Mucosa of descending colon (tissue), 3 donors: ENCODE data around the gene SGTA. TPM values are rescaled to one million over a fixed set of nuclear protein-coding genes. Genes with fewer than 3 reads are reported as not detected.

Source experiments
- ATAC-seq: fragments of 200-7000 bp; cut with Tn5 transposase; one replicate; pipeline ENCODE4 v1.9.1; 2020; ENCODE audit warnings: mild to moderate bottlenecking, moderate library complexity
- DNase-seq, 3 donors: peaks; one replicate each; pipeline ENCODE4 v3.0.0-alpha.2; 2020
- H3K36me3 ChIP-seq: fragments of 200-600 bp; one replicate; pipeline ENCODE4 v1.8.0; 2021; ENCODE audit warnings: low read depth, mild to moderate bottlenecking
- H3K4me1 ChIP-seq: fragments of 200-600 bp; one replicate; pipeline ENCODE4 v1.8.0; 2021; ENCODE audit warnings: low read depth, mild to moderate bottlenecking
- H3K4me3 ChIP-seq: fragments of 200-600 bp; one replicate; pipeline ENCODE4 v1.8.0; 2021; ENCODE audit warnings: mild to moderate bottlenecking
- H3K9me3 ChIP-seq: fragments of 200-600 bp; one replicate; pipeline ENCODE4 v1.8.0; 2021; ENCODE audit warnings: mild to moderate bottlenecking
- intact Hi-C, 2 donors: fragments of 100-400 bp; cut with DNase I in 1 of 2; cut with micrococcal nuclease in 1 of 2; formaldehyde crosslinking; loops; one replicate each; pipeline versions ENCODE4 v1.11.0 to v1.11.1; 2022; cut with DNase I, micrococcal nuclease
- total RNA-seq, 3 donors: library from RNA; stranded (reverse); fragmentation: NEBNext Ultra II Directional in 2 of 3; extraction: Animal tissue kit (Norgen Biotek cat#: 25700) in 2 of 3; gene quantifications; one replicate each; pipeline versions ENCODE4 v1.2.1 to v1.2.4, GENCODE V29; 2021 to 2023
- TF ChIP-seq, protein P1 (sequence below): fragments of 200-600 bp; IDR thresholded peaks from one replicate; pipeline ENCODE4 v1.8.0; 2022; ENCODE audit warnings: antibody characterized with exemption, mild to moderate bottlenecking
- donor health status: DM: no; HTN: no; CAD: no; lungs with moderate emphysema.
- donor health status: DM: no; HTN: no; CAD: no.
- donor health status: DM: no; HTN: yes; CAD: no.

The SGTA gene
- total RNA-seq, 3 donors from 2014 or later = 37.7 to 52.7 (median 48.9) TPM

DNA sequence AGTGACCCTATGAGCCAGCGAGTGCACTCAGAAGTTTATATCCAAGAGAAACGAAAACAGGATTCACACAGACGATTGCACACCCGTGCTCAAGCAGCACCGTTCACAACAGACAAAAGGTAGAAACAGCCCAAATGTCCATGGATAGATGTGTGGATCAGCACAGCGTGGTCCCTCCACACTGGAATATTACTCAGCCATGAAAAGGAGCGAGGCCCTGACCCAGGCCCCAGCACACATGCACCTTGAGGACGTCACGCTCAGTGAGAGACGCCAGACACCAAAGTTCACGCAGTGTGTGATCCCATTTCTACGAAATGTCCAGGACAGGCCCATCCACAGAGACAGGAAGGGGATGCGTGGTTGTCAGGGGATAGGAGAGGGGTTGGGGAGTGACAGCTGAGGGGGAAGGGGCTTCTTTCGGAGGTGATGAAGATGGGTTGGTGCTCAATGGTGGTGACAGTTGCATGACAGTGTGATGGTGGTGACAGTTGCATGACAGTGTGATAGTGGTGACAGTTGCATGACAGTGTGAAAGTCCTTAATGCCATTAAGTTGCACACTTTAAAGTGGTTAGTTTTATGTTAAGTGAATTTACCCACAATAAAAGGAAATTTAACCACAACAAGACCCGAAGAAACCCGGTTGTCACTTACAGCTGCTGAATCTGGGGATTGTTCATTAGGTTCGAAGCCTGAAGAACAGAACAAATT lies 24.3 kb downstream of the SGTA start:
- Histone ChIP-seq H3K36me3 (no peaks in the 10 kb centered on the region), H3K9me3 (no peaks in the 10 kb centered on the region), H3K4me3 (no peak overlapping the region), H3K4me1 (no peaks in the 10 kb centered on the region)
- intact Hi-C loops = no loop called here
- ATAC-seq (no peak), DNase-seq (no peak)
- TF ChIP-seq, protein P1, sequence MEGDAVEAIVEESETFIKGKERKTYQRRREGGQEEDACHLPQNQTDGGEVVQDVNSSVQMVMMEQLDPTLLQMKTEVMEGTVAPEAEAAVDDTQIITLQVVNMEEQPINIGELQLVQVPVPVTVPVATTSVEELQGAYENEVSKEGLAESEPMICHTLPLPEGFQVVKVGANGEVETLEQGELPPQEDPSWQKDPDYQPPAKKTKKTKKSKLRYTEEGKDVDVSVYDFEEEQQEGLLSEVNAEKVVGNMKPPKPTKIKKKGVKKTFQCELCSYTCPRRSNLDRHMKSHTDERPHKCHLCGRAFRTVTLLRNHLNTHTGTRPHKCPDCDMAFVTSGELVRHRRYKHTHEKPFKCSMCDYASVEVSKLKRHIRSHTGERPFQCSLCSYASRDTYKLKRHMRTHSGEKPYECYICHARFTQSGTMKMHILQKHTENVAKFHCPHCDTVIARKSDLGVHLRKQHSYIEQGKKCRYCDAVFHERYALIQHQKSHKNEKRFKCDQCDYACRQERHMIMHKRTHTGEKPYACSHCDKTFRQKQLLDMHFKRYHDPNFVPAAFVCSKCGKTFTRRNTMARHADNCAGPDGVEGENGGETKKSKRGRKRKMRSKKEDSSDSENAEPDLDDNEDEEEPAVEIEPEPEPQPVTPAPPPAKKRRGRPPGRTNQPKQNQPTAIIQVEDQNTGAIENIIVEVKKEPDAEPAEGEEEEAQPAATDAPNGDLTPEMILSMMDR = no peak

GRCh38 chr19:2756921-2757881 lies 25.9 kb downstream of the SGTA start:
- no peak for ATAC-seq
- H3K36me3 ChIP-seq = no peaks in the 10 kb centered on the region
- intact Hi-C loops = no loop called here

DNA sequence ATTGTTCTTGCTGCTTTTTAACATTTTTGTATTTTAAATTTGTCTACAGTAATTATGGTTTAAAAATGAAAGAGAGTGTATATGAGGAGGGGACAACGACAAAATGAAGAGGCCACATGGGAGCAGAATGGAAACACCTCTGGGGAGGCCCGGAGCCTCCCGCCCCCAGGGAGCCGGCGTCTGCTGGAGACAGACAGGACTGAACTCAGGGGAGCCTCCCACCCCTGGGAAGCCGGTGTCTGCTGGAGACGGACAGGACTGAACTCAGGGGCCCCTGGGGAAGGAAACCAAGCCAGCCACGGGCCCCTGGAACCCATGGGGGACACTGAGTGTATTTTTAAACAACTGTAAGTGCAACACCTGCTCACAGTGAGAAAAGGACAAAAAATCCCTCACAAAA lies 26.6 kb downstream of the SGTA start:
- no peaks in the 10 kb centered on the region for H3K4me1 ChIP-seq
- H3K36me3 ChIP-seq = no peaks in the 10 kb centered on the region
- no peaks in the 10 kb centered on the region for H3K9me3 ChIP-seq
- intact Hi-C loops = no loop called here
- DNase-seq (no peak), ATAC-seq (no peak)
- TF ChIP-seq, protein P1 = no peak
- no peak overlapping the region for H3K4me3 ChIP-seq

More at GRCh38 chr19:2756921-2757881, 25.9 kb downstream of the SGTA start:
- TF ChIP-seq, protein P1 = no peak
- DNase-seq = no peak
- Histone ChIP-seq H3K4me3 (no peak overlapping the region), H3K9me3 (no peaks in the 10 kb centered on the region), H3K4me1 (no peaks in the 10 kb centered on the region)

- ATAC-seq = no peak
Observed at GRCh38 chr19:2755811-2756210, 27.3 kb downstream of the SGTA start.

GRCh38 chr19:2755448-2755705 lies 27.7 kb downstream of the SGTA start:
- intact Hi-C loops = no loop called here
- H3K36me3 ChIP-seq = no peaks in the 10 kb centered on the region
- H3K4me1 ChIP-seq = no peaks in the 10 kb centered on the region
- no peak for ATAC-seq
- TF ChIP-seq, protein P1 = no peak
- DNase-seq = no peak
- no peaks in the 10 kb centered on the region for H3K9me3 ChIP-seq
- H3K4me3 ChIP-seq = no peak overlapping the region

More at GRCh38 chr19:2755811-2756210, 27.3 kb downstream of the SGTA start:
- Histone ChIP-seq H3K4me3 (no peak overlapping the region), H3K36me3 (no peaks in the 10 kb centered on the region), H3K4me1 (no peaks in the 10 kb centered on the region), H3K9me3 (no peaks in the 10 kb centered on the region)
- DNase-seq = no peak
- TF ChIP-seq, protein P1 = no peak
- intact Hi-C loops = no loop called here
